DMS79 treated with DMSO at 0.1 percent for 48 hours (cell line): Measurements from ENCODE around the gene SMIM9.
A peak's percentile ranks its signal among the peaks of the same experiment; 100 is the strongest.
"Not testable (repeated sequence)": the region's sequence is repeated elsewhere in the genome, so short reads cannot be mapped to it uniquely, and the experiment has no call there.

Experiments
- DNase-seq: peaks from one replicate; lab custom pipeline; 2025; lab: John Stamatoyannopoulos, UW

The SMIM9 gene

DNA sequence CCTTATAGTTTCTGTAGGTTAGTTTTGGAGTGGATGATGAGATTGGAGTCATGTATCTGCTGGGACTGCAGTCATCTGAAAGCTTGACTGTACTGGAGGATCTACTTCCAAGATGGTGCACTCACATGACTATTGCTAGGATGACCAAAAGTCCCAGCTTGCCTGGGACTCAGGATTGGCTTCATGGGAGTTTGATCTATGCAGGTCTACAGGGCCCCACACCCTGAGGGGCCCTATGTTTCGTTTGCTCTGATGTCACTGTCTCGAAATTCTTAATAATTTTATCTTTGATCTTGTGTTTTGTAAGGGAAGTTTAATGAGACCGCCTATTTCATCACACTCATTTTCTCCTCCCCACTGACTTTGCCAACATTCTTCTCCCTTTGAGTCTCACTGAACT is at the start of gene SMIM9:
Gene SMIM9 (minus strand): TSS at position 101 of the 400 bp plus-strand sequence. CDS start 3,806 bp downstream, outside the sequence.
- no peak for DNase-seq

- not testable (repeated sequence) for DNase-seq
Observed at GRCh38 chrX:154884069-154884468, 49.6 kb upstream of the SMIM9 start.

DNA sequence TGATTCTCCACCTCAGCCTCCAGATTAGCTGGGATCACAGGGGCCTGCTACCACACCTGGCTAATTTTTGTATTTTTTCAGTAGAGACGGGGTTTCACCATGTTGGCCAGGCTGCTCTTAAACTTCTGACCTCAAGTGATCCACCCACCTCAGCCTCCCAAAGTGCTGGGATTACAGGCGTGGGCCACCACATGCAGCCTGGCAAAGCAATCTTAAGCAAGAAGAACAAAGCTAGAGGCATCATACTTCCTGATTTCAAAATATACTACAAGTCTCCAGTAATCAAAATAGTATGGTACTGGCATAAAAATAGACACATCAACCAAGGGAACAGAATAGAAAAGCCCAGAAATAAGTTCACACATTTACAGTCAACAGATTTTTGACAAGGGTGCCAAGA is 38.9 kb upstream of the SMIM9 start:
- DNase-seq = no peak

GRCh38 chrX:154868522-154868921 is 34.1 kb upstream of the SMIM9 start:
- DNase-seq = not testable (repeated sequence)

- no peak for DNase-seq
Observed at GRCh38 chrX:154855256-154855655, 20.8 kb upstream of the SMIM9 start.

- no peak for DNase-seq
Observed at GRCh38 chrX:154850957-154851611, 16.6 kb upstream of the SMIM9 start.

GRCh38 chrX:154840856-154841255 is 6.4 kb upstream of the SMIM9 start:
- peak; percentile 18 for DNase-seq

- no peak for DNase-seq
Observed at GRCh38 chrX:154836163-154836562, 1.7 kb upstream of the SMIM9 start.

DNA sequence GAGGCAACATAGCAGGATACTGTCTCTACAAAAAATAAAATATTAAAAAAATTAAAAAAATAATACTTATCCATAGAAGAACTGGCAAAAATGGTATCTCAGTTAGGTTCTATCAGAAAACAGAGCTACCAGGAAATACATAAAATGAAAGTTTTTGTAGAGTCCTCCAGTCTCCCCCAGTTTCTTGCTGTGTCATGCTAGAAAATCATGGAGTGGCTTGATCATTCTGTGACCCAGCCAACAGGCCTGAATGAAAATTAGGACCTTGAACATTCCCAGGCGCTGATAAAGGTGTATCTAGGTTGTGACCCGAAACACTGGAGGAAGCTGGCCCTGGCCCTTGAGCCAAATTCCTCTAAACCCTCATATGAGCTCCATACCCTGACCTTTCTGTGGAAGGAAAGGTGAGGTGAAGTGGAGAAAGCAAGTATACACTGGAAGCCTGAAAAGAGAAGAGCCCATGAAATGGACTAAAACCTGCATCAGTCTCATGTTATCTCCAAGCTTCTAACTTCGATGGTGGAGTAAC is 652 bp downstream of the SMIM9 start:
- DNase-seq = no peak

- no peak for DNase-seq
Observed at GRCh38 chrX:154829926-154830442, 4.5 kb downstream of the SMIM9 start.

- DNase-seq = no peak
Observed at GRCh38 chrX:154829134-154829533, 5.3 kb downstream of the SMIM9 start.

GRCh38 chrX:154828016-154828408 is 6.5 kb downstream of the SMIM9 start:
- no peak for DNase-seq

GRCh38 chrX:154827194-154828015 is 7.1 kb downstream of the SMIM9 start:
- no peak for DNase-seq

GRCh38 chrX:154825586-154825985 is 8.9 kb downstream of the SMIM9 start:
- DNase-seq = not testable (repeated sequence)

DNA sequence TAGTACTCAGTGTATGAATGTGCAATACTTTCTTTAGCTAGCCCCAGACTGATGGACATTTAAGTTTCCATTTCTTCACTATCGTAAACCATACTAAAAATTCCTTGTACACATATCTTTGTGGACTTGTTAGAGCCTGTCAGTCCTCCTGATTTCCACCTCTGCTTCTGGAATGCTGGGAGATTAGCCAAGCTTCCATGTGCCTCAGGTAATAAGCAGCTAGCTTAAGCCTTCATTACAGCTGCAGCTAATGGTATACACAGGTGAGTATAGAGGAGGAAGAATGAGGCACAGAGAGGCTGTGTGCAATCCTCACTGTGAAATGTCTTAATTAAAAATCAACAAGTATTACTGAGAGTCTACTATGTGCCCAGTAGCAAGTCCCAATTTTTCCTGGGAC is 9.8 kb downstream of the SMIM9 start:
- no peak for DNase-seq

GRCh38 chrX:154822029-154822428 is 12.4 kb downstream of the SMIM9 start:
- DNase-seq = no peak

DNA sequence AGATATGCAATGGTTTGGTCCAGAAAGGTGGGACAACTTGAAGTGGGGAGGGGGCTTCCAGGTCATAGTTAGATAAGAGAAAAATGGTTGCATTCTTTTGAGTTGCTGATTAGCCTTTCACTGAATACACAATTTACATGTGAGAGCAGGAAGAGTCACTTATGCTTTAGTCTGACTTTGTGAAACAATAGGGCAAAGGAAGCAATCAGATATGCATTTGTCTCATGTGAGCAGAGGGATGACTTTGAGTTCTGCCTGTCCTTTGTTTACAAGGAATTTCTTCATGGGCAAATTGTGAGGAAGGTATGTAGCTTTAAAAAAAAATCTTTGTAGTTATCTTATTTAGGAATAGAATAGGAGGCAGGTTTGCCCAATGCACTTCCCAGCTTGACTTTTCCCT is 12.9 kb downstream of the SMIM9 start:
- DNase-seq = no peak

DNA sequence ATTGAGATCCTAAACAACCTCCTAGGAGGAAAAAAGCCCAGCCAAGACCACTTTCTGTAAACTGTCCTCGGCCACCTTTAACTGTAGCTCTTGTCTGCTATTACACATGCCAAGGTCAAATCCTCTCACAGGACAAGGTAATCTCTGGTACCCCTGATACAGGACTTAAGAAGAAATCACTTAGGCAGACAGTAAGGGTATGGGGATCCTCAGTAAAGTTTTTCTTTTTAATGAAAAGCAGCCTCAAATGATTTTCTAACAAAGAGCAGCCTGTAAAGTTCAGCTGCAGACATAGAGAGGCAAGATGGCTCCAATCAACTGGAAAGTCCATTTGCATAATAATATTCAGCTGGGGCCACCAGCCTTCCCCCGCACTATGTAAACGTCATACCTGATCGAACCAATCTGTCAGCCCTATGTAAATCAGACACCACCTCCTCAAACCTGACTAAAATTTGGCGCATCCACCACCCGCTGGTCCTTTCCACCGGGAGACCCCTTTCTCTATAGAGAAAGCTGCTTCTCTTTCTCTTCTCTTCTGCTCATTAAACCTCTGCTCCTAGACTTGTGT is 14.6 kb downstream of the SMIM9 start:
- DNase-seq = no peak

DNA sequence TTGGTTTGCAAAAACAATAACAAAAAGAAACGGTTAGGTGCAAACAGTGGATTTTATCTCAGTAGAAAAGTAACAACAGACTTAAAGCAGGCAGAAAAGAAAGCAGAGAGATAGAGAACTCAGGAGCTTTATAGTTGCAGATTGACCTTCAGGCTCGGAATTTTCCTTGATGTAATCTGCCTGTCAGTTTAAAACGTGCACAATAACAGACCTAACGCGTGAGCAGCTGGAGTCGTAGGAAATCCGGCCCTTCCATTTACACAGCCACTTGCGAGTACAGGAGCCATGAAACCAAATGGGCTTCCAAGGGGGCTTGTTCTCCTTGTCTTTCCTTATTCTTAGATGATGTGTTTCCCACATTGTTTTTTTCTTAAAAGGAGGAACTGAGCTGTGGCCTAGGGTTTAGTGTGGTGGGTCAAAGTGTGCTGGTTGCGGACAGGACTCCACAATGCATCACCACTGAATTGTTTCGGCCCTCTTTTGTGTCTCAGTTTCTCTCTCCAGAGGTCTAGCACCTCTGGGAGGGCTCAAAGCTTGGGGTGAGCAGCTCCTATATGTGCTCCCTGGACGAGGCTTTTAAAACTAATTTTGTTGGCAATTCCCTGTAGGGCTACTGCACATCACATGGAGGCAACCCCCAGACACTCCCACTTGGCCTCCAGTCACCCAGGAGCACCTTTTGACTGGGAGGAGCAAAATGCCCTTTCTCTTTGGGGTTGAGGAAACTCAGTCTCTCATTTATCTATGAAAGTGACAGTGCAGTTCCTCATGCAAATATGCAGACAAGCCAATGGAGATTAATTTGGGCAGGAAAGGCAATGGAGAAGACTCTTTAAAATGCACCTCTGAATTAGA is 15.3 kb downstream of the SMIM9 start:
- DNase-seq = no peak

DNA sequence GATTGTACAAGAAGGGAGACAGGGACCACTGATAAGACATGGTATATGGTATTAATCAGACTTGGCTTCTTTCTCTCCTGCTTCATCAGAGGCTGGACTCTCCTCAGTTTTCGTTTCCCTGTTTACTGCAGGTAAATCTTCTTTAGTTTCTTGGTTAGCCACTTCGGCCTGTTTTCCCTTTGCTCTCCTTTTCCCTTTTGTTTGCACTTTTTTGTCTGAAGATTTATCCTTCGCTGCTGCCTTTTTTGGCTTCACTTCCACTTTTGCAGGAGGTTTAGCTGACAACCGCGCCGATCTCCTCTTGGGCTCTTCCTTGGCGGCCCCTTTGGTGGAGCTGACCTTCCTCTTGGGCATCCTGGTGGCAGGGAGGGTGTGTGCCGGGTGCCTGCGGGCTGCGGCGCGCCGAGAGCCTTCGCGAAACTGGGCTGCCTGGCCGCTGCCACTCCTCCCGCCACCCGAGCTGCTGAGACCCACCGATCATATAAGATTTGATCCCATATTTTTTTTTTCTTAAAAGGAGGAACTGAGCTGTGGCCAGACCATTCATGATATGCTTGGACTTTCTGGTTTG is 17.3 kb downstream of the SMIM9 start:
- not testable (repeated sequence) for DNase-seq

GRCh38 chrX:154816326-154816898 is 18.1 kb downstream of the SMIM9 start:
- DNase-seq = not testable (repeated sequence)
